ENCODE measurements around the gene CABLES2.
A peak's percentile ranks its signal among the peaks of the same experiment; 100 is the strongest.

Gene CABLES2

DNA sequence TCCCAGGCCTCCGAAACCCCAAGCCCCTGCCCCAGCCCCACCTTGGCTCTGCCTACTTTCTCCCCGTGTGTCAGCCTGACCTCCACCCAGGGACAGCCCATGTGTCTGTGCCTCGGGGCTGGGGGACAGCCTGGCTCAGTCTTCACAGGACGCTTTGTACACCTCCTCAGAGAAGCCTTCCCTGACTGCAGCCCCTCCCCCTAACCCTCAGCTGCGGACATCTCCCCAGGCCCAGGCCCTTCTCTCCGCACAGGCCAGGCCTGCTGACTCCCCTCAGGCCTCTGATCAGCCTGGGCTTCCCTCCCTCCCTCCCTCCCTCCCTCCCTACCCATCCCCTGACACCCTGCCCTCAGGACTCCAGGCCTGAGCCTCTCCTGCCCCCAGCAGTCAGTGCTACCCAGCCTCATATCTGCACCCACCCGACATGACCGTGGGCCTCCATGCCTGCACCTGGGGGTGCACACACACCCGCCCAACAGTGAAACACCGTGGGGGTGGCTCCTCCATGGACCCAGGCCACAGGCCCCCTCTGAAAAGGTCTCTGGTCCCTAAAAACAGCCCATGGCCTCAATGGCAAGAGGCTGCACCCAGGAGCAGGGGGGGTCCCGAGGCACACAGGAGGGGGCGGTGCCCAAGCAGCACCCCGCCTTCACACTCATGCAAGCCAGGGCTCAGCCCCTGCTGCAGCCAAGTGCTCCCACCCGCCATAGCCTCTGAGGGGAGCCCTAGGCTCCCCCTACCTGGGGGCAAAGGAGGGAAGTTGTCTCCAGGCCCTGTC lies 52.9 kb downstream of the CABLES2 start:
- TF ChIP-seq, protein P1, sequence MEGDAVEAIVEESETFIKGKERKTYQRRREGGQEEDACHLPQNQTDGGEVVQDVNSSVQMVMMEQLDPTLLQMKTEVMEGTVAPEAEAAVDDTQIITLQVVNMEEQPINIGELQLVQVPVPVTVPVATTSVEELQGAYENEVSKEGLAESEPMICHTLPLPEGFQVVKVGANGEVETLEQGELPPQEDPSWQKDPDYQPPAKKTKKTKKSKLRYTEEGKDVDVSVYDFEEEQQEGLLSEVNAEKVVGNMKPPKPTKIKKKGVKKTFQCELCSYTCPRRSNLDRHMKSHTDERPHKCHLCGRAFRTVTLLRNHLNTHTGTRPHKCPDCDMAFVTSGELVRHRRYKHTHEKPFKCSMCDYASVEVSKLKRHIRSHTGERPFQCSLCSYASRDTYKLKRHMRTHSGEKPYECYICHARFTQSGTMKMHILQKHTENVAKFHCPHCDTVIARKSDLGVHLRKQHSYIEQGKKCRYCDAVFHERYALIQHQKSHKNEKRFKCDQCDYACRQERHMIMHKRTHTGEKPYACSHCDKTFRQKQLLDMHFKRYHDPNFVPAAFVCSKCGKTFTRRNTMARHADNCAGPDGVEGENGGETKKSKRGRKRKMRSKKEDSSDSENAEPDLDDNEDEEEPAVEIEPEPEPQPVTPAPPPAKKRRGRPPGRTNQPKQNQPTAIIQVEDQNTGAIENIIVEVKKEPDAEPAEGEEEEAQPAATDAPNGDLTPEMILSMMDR (IDR thresholded peaks at IDR 0.05; ENCODE audit: low read depth, low read length) = no peak
- no peak for DNase-seq (ENCODE audit: low read depth in 2 of 2)
- no peak overlapping the region for H3K4me3 ChIP-seq (replicated peaks in 1 of 2; ENCODE audit: low read depth in 2 of 2, low read length in 2 of 2)

DNA sequence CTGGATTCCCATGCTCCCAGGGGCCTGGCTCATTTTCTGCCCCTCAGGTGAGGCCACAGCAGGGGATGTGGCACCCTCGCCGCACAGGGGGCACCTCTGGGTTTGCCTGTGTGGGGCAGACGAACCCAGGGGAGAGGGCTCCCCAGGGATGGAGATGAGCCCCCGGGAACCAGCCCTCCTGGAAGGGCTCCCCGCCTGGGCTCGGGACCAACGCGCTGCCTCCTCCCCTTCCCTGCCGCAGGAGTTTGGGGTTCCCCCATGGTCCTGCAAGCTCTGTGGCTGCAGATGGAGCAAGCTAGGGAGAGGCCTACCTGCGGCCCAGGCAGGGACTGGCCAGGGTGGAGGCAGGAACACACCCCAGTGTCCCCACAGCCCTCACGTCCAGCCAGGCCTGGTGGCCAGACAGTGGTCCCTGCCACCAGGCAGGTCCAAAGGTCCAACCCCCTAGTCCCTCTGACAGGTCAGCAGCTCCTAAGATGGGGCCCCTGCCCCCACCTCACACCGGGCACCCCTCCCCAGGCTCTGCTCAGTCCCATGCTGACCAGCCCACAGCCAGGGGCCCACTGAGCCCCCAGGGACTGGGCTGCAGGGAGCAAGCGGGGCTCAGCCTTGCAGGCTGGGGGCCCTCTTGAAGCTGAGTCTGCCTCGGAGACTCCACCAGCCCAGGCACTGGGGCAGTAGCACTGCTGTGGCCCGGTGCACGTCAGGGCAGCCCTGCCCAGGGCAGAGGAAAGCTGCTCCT lies 53.6 kb downstream of the CABLES2 start:
- TF ChIP-seq, protein P1 (IDR thresholded peaks at IDR 0.05; ENCODE audit: low read depth, low read length) = no peak
- DNase-seq (ENCODE audit: low read depth in 2 of 2) = no peak
- H3K4me3 ChIP-seq (replicated peaks in 1 of 2; ENCODE audit: low read depth in 2 of 2, low read length in 2 of 2) = no peak overlapping the region

DNA sequence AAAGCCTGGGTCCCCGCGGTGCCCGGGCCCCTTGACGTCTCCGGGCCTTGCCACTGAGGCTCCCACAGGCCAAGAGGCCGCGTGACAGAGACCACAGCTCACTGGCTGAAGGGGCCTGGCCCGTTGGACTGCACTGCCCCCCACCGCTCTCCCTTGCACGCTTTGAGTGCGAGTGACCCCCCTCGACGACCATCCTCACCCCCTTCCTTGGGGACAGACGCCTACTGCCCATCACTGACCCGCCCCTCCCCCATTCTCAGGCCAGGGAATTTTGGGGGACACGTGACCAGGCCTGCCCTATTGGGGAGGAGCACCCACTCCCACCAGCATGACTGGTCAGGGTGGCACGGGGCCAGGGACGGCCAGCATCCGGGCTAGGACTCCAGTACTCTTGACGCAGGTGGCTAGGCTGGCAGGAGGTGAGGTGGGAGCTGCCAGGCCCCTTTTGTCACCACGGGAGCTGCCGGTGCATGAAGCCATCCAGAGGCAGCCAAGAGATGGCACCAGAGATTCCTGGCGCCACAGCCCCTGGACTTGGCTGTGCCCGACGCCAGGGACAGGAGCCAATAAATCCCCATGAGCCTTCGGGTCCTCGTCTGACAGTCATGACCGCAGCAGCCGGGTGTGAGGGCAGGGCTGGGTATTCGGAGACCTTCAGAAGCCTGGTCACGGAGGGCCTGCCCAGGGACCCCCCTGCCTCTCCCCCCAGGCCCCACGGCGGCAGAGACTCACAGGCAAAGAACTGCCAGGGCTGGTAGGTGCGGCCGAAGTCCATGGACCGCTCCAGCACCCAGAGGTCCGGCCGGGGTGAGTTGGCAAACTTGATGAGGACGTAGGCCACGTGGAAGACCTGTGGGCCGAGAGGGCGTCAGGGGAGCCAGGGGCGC lies 54.4 kb downstream of the CABLES2 start:
- DNase-seq (ENCODE audit: low read depth in 2 of 2) = peak in 1 of 2 donors; percentile 20
- TF ChIP-seq, protein P1 (IDR thresholded peaks at IDR 0.05; ENCODE audit: low read depth, low read length) = no peak
- H3K4me3 ChIP-seq (replicated peaks in 1 of 2; ENCODE audit: low read depth in 2 of 2, low read length in 2 of 2) = no peak overlapping the region

DNA sequence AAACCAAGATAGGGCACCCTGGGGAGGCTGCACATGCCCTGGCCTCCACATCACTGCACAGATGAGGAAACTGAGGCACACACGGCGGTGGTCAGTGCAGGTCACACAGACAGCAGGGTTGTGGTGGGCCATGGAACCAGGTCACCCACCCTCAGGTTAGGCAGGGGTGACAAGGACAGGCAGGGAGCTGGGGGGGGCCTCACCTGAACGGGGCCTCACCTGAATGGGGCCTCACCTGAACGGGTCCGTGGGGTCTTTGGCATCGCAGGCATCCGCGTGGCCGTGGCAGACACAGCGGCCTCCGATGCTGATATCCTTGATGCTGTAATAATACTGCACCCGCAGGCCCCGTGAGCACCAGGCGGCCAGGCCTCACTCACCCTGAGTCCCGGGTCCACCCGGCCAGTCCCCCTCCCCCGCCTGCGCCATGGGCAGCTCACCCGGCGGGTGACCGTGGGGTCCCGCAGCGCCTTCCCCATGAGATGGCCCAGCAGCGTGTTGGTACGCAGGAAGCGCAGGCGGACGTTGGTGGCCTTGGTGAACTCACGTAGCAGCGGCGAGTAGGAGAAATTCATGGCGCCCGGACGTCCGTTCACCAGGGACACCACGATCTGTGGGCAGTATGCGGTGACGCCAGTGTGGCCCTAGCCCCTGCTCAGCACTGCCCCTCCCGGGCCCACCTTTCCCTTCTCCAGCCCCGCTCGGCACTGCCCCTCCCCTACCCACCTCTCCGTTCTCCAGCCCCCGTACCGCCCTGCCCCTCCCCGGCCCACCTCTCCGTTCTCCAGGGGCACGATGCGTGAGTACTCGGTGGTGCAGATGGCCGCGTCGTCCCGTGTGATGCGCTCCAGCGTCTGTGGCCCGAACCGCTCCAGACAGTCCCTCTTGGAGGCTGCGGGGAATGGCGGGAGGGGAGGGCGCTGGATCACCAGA lies 55.4 kb downstream of the CABLES2 start:
- H3K4me3 ChIP-seq (replicated peaks in 1 of 2; ENCODE audit: low read depth in 2 of 2, low read length in 2 of 2) = no peak overlapping the region
- TF ChIP-seq, protein P1 (IDR thresholded peaks at IDR 0.05; ENCODE audit: low read depth, low read length) = no peak
- no peak for DNase-seq (ENCODE audit: low read depth in 2 of 2)

DNA sequence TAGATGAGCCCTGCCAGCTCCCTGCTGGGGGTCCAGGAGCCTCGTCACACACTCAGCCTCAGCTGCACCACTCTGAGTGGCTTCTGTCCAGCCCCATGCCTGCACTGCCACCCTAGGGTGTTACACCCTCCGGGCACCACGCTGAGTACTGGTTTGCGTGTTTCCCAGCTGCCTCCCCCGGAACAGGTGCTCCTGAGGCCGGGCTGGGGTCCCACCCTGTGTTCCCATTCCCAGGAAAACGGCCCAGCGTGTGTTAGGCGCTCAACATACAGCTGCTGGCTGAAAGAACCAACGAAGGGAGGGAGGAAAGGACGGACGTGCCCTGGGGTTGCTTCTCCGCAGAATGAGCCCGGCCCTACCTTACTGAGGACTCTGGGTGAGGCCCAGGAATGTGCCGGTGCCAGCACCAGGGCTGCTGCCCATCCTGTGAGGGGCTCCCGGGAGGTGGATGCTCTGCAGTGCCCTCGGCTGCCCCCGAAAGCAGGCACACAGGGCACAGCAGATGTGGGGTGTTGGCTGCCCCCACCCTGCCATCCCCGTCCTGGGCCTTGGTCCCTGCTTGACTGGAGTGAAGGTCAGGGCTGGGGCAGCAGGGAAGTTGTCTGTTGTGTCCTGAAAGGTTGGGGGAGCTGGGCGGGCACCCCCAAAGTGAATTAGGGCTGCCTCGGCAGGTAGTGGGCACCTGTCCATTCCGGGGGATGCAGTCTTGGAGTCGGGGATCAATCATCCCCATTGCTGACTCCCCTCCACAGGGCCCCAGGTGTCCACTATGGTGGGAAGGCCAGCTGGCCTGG lies 56.3 kb downstream of the CABLES2 start:
- no peak for DNase-seq (ENCODE audit: low read depth in 2 of 2)

More for the DNA sequence above, 56.3 kb downstream of the CABLES2 start:
- TF ChIP-seq, protein P1 (IDR thresholded peaks at IDR 0.05; ENCODE audit: low read depth, low read length) = no peak
- no peak overlapping the region for H3K4me3 ChIP-seq (replicated peaks in 1 of 2; ENCODE audit: low read depth in 2 of 2, low read length in 2 of 2)
